Loucy (cell line): ENCODE data around the gene RYR2.

Experiments used
- H2AFZ ChIP-seq: fragments of 200-600 bp; sonication (generic); 2 replicates; pipeline ENCODE4 v1.6.0; 2016; ENCODE audit warnings: antibody characterized with exemption, mild to moderate bottlenecking, low read length, moderate library complexity
- H3F3A ChIP-seq: fragments of 200-600 bp; 2 replicates; pipeline ENCODE4 v1.6.0; 2016; ENCODE audit warnings: antibody characterized with exemption, low read depth, mild to moderate bottlenecking
- H3K27me3 ChIP-seq: fragments of 200-600 bp; sonication (generic); 2 replicates; pipeline ENCODE4 v1.6.1; 2014; ENCODE audit warnings: low read length, mild to moderate bottlenecking; ENCODE audit not compliant: insufficient read depth, poor library complexity, severe bottlenecking
- H3K36me3 ChIP-seq: fragments of 200-600 bp; sonication (generic); 2 replicates; pipeline ENCODE4 v1.6.1; 2016; ENCODE audit warnings: low read length; ENCODE audit not compliant: insufficient read depth
- H3K4me1 ChIP-seq: fragments of 200-600 bp; sonication (generic); 2 replicates; pipeline ENCODE4 v1.5.1; 2014; ENCODE audit warnings: low read length, mild to moderate bottlenecking; ENCODE audit not compliant: insufficient read depth, poor library complexity, severe bottlenecking
- H3K4me2 ChIP-seq: fragments of 200-600 bp; sonication (generic); 2 replicates; pipeline ENCODE4 v1.6.0; 2014; ENCODE audit warnings: antibody characterized with exemption, low read length, low read depth, mild to moderate bottlenecking; ENCODE audit not compliant: poor library complexity, severe bottlenecking
- H3K4me3 ChIP-seq: fragments of 200-600 bp; sonication (generic); 2 replicates; pipeline ENCODE4 v1.5.1; 2014; ENCODE audit warnings: low read length, mild to moderate bottlenecking, mixed read lengths; ENCODE audit not compliant: poor library complexity, severe bottlenecking
- H3K79me2 ChIP-seq: fragments of 200-600 bp; sonication (generic); 2 replicates; pipeline ENCODE4 v1.6.1; 2014; ENCODE audit warnings: low read length; ENCODE audit not compliant: insufficient read depth
- H3K9ac ChIP-seq: fragments of 200-600 bp; sonication (generic); 2 replicates; pipeline ENCODE4 v1.6.0; 2014; ENCODE audit warnings: mild to moderate bottlenecking, low read depth, low read length, moderate library complexity; ENCODE audit not compliant: poor library complexity, severe bottlenecking
- H3K9me2 ChIP-seq: fragments of 200-600 bp; sonication (generic); replicated peaks from 2 replicates; pipeline ENCODE4 v1.6.1; 2016; ENCODE audit warnings: low read depth, low read length, mixed read lengths
- H3K9me3 ChIP-seq: fragments of 200-600 bp; sonication (generic); 2 replicates; pipeline ENCODE4 v1.6.1; 2014; ENCODE audit warnings: mild to moderate bottlenecking, antibody characterized with exemption, low read length, low read depth; ENCODE audit not compliant: insufficient read depth
- H4K20me1 ChIP-seq: fragments of 200-600 bp; sonication (generic); 2 replicates; pipeline ENCODE4 v1.6.0; 2014; ENCODE audit warnings: antibody characterized with exemption, low read length, mild to moderate bottlenecking; ENCODE audit not compliant: insufficient read depth, poor library complexity, severe bottlenecking
- EZH2phosphoT487 ChIP-seq: fragments of 200-600 bp; IDR thresholded peaks from 2 replicates; pipeline ENCODE4 v1.6.1; 2018; ENCODE audit warnings: antibody characterized with exemption, mild to moderate bottlenecking, moderate library complexity, borderline replicate concordance
- TF ChIP-seq, protein P1 (sequence below): fragments of 200-600 bp; sonication (generic); conservative IDR thresholded peaks from 2 replicates; pipeline ENCODE4 v1.5.1; 2014; ENCODE audit warnings: mild to moderate bottlenecking, antibody characterized with exemption, low read length

Gene RYR2

DNA sequence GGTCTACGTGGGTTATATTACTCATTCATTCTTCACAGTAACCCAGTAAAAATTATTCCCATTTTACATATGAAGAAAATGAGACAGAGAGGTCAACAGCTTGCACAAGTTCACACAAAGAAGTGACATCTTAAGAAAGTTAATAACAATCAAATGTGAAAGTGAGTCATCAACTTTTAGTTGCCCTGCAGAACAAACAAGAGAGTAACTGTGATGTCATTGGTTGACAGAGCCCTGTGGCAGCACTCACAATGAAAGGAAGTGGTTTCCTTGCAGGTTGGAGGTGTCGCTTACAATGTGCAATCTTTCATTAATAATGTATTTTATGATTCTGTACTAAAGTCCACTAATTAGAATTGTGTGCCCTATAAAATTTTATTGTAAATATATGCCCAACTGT is 369.6 kb downstream of the RYR2 start:
- H2AFZ ChIP-seq, result no peak overlapping the region
- no peaks in the 10 kb centered on the region for H3K4me1 ChIP-seq
- H3K9me3 ChIP-seq, result no peaks in the 10 kb centered on the region
- H3K9ac ChIP-seq, result no peak overlapping the region
- no peaks in the 10 kb centered on the region for H4K20me1 ChIP-seq
- no peaks in the 10 kb centered on the region for H3K79me2 ChIP-seq
- no peaks in the 10 kb centered on the region for H3K27me3 ChIP-seq
- TF ChIP-seq EZH2phosphoT487, result no peak
- TF ChIP-seq, protein P1, sequence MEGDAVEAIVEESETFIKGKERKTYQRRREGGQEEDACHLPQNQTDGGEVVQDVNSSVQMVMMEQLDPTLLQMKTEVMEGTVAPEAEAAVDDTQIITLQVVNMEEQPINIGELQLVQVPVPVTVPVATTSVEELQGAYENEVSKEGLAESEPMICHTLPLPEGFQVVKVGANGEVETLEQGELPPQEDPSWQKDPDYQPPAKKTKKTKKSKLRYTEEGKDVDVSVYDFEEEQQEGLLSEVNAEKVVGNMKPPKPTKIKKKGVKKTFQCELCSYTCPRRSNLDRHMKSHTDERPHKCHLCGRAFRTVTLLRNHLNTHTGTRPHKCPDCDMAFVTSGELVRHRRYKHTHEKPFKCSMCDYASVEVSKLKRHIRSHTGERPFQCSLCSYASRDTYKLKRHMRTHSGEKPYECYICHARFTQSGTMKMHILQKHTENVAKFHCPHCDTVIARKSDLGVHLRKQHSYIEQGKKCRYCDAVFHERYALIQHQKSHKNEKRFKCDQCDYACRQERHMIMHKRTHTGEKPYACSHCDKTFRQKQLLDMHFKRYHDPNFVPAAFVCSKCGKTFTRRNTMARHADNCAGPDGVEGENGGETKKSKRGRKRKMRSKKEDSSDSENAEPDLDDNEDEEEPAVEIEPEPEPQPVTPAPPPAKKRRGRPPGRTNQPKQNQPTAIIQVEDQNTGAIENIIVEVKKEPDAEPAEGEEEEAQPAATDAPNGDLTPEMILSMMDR, result no peak
- no peak overlapping the region for H3K4me3 ChIP-seq
- no peak overlapping the region for H3K4me2 ChIP-seq
- H3F3A ChIP-seq, result no peaks in the 10 kb centered on the region
- H3K9me2 ChIP-seq, result no peaks in the 10 kb centered on the region
- H3K36me3 ChIP-seq, result no peaks in the 10 kb centered on the region

DNA sequence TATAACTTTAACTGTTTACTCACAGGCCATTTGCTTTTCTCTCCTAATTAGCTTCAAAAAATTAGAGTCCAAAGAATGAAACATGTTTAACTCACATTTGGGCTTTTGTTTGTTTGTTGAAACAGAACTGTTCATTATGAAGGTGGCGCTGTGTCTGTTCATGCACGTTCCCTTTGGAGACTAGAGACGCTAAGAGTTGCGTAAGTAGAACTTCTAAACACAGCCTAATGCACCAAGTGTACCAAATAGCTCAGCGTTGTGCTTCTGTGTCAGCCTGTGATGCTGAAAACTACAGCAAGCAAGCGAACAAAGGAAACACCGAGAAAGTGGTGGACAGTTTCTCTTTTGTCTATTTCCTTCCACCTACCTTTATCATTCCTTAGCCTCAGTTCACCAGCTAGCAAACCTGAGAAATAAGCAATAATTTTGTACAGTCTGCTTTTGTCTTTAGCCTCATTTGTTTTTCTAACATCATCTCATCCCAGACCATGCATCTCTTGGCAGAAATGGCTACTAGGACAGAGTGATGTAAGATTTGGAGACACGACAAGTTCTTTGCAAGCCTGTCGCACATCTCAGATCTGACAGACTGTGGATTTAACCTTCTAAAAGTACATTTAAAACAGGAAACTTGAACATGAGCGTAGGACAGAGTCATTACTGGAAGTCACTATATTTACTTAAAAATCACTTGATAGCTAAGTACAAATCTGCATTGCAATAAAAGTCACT is 375.1 kb downstream of the RYR2 start:
- Histone ChIP-seq H3K4me1 (no peaks in the 10 kb centered on the region), H3K36me3 (no peaks in the 10 kb centered on the region), H3K9ac (no peak overlapping the region), H3K4me2 (no peak overlapping the region), H3K9me3 (no peaks in the 10 kb centered on the region), H3K4me3 (no peak overlapping the region), H3K27me3 (no peaks in the 10 kb centered on the region), H2AFZ (no peak overlapping the region), H4K20me1 (no peaks in the 10 kb centered on the region), H3K9me2 (no peaks in the 10 kb centered on the region), H3F3A (no peaks in the 10 kb centered on the region), H3K79me2 (no peaks in the 10 kb centered on the region)
- TF ChIP-seq EZH2phosphoT487, result no peak

DNA sequence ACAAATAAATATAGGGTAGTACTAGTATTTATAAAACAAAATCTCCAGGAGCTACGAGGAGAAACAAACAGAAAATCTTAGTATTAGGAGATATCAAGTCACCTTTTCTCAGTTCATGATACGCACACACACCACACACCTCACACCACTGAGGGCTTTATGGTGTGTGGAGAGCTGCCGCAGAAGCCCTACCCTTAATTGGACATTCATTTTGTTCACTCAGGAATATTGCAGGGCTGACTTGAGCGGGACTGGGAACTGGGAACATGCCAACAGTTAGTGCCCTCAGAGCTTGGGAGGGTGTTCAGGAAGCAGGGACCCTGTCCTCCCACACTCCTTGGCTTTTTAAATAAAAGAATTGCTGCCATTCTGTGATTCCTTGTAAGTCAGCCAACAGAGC is 386.8 kb downstream of the RYR2 start:
- no peaks in the 10 kb centered on the region for H3K27me3 ChIP-seq
- H3K4me3 ChIP-seq, result no peak overlapping the region
- no peak overlapping the region for H2AFZ ChIP-seq
- H3F3A ChIP-seq, result no peaks in the 10 kb centered on the region
- no peak overlapping the region for H3K4me2 ChIP-seq
- no peaks in the 10 kb centered on the region for H3K9me2 ChIP-seq
- no peak for TF ChIP-seq EZH2phosphoT487
- TF ChIP-seq, protein P1, result no peak
- H3K36me3 ChIP-seq, result no peaks in the 10 kb centered on the region
- H3K79me2 ChIP-seq, result no peaks in the 10 kb centered on the region
- H3K9me3 ChIP-seq, result no peaks in the 10 kb centered on the region
- no peaks in the 10 kb centered on the region for H4K20me1 ChIP-seq
- no peaks in the 10 kb centered on the region for H3K4me1 ChIP-seq
- no peak overlapping the region for H3K9ac ChIP-seq

DNA sequence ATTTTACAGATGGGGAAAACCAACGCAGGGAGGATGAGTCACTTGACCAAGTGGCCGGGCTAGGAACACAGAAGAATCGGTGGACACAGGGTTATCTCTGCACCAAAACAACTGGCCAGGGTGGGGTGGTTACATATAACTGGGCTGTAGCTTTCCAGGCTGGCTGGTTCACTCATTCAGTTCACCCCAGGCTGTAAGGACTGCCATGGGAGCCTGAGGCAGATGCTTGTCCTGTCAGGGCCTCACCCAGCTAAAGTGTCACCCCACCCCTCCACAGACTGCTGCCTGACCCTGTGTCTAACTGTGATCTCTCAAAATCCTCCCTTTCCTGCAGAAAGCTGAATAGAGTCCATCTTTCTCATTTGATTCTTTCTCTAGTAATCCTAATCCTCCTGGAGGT is 387.3 kb downstream of the RYR2 start:
- H3K9me2 ChIP-seq, result no peaks in the 10 kb centered on the region
- H3K9me3 ChIP-seq, result no peaks in the 10 kb centered on the region
- no peaks in the 10 kb centered on the region for H3K36me3 ChIP-seq
- H3K4me3 ChIP-seq, result no peak overlapping the region
- TF ChIP-seq, protein P1, result no peak
- no peak for TF ChIP-seq EZH2phosphoT487
- H3K4me1 ChIP-seq, result no peaks in the 10 kb centered on the region
- H3K79me2 ChIP-seq, result no peaks in the 10 kb centered on the region
- H2AFZ ChIP-seq, result no peak overlapping the region
- no peaks in the 10 kb centered on the region for H3F3A ChIP-seq
- H4K20me1 ChIP-seq, result no peaks in the 10 kb centered on the region
- no peaks in the 10 kb centered on the region for H3K27me3 ChIP-seq
- no peak overlapping the region for H3K4me2 ChIP-seq
- H3K9ac ChIP-seq, result no peak overlapping the region
